Measurements from ENCODE around the gene CCZ1B. TPM values are rescaled to one million over a fixed set of nuclear protein-coding genes. Genes with fewer than 3 reads are reported as not detected.
A peak's percentile ranks its signal among the peaks of the same experiment; 100 is the strongest.
"Not testable (repeated sequence)": the region's sequence is repeated elsewhere in the genome, so short reads cannot be mapped to it uniquely, and the experiment has no call there.

The CCZ1B gene
- total RNA-seq, 1 experiment from 2014 or later, result 77.0 TPM

DNA sequence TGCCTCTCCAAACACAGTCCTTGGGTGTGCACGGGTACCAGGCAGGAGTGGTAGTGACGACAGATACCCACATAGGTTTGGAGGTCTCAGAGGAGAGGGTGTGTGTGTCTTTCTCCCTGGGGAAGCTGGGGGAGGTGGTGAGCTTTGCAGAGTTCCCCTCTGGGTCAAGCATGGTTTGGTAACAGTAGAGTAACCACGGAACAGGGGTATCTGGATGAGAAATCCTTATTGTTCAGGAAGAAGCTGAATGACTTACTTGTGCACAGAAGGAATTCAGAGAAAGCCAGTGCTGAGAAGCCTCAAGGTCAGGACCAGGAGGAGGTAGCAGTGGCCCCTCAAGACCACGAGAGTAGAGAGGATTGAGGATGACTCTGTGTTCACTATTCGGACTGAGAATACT, 3.5 kb upstream of the CCZ1B start:
- not testable (repeated sequence) for H4K5ac ChIP-seq (ENCODE audit: insufficient read length, low read depth, low read length); H3K18ac ChIP-seq (ENCODE audit: insufficient read length, low read depth, low read length); H4K20me1 ChIP-seq (ENCODE audit: control insufficient read depth, insufficient read depth, insufficient read length); H3K79me2 ChIP-seq (ENCODE audit: insufficient read depth, low read length); H3K4me1 Mint-ChIP-seq; H2BK15ac ChIP-seq (ENCODE audit: low read depth, low read length); H3K4ac ChIP-seq (ENCODE audit: low read depth, low read length); H3K79me1 ChIP-seq (ENCODE audit: insufficient read depth, low read depth, low read length, poor library complexity, severe bottlenecking); H3K9me3 Mint-ChIP-seq; H2AFZ ChIP-seq (ENCODE audit: low read length); H3K14ac ChIP-seq (ENCODE audit: insufficient read depth, low read length); H3K36me3 Mint-ChIP-seq (ENCODE audit: insufficient read depth in 1 of 3, low read depth in 3 of 3); H3K9ac ChIP-seq (ENCODE audit: extremely low read depth, insufficient read length, low read length); H3K27me3 ChIP-seq (ENCODE audit: insufficient read depth, low read length); H3T11ph ChIP-seq (ENCODE audit: low read length); H2BK12ac ChIP-seq (ENCODE audit: insufficient read length, low read depth, low read length); DNase-seq; H3K56ac ChIP-seq (ENCODE audit: insufficient read length, low read depth, low read length); H2BK5ac ChIP-seq (ENCODE audit: insufficient read length, low read length); H4K91ac ChIP-seq (ENCODE audit: insufficient read length, low read depth, low read length); H3K4me2 ChIP-seq (ENCODE audit: insufficient read depth, insufficient read length, low read length); H3K4me1 ChIP-seq (ENCODE audit: insufficient read depth, low read length); H3K4me3 Mint-ChIP-seq; H3K27ac ChIP-seq (ENCODE audit: insufficient read length, low read depth, low read length); H2BK20ac ChIP-seq (ENCODE audit: low read depth, low read length, poor library complexity, severe bottlenecking); H3K9me3 ChIP-seq (ENCODE audit: control insufficient read depth, low read depth, low read length); H3K23me2 ChIP-seq (ENCODE audit: insufficient read length, low read depth, low read length, poor library complexity, severe bottlenecking); H4K8ac ChIP-seq (replicated peaks; ENCODE audit: insufficient read length, low read depth, low read length); H3K27ac Mint-ChIP-seq; H3K23ac ChIP-seq (ENCODE audit: insufficient read length, low read depth, low read length); H2BK120ac ChIP-seq (ENCODE audit: low read depth, low read length, poor library complexity, severe bottlenecking); H2AK5ac ChIP-seq (ENCODE audit: insufficient read length, low read length)
- WGBS (ENCODE audit: extremely low coverage, insufficient read length, low lambda C conversion rate), result no CpG with 5 or more reads among the region's 5 CpGs
- H3K27me3 Mint-ChIP-seq (ENCODE audit: low read depth), result peaks cover 22% of the 10 kb centered on the region

GRCh38 chr7:6827180-6827579, 1.1 kb upstream of the CCZ1B start:
- H3K79me1 ChIP-seq (ENCODE audit: insufficient read depth, low read depth, low read length, poor library complexity, severe bottlenecking); H3K36me3 Mint-ChIP-seq (ENCODE audit: insufficient read depth in 1 of 3, low read depth in 3 of 3); H3K9me3 Mint-ChIP-seq; H3K23ac ChIP-seq (ENCODE audit: insufficient read length, low read depth, low read length); H3K18ac ChIP-seq (ENCODE audit: insufficient read length, low read depth, low read length); H2AFZ ChIP-seq (ENCODE audit: low read length); H2AK5ac ChIP-seq (ENCODE audit: insufficient read length, low read length); H3K4me1 ChIP-seq (ENCODE audit: insufficient read depth, low read length); H3K9me3 ChIP-seq (ENCODE audit: control insufficient read depth, low read depth, low read length); H2BK12ac ChIP-seq (ENCODE audit: insufficient read length, low read depth, low read length); H4K20me1 ChIP-seq (ENCODE audit: control insufficient read depth, insufficient read depth, insufficient read length); H3K27ac ChIP-seq (ENCODE audit: insufficient read length, low read depth, low read length); H3K4me1 Mint-ChIP-seq; H4K8ac ChIP-seq (replicated peaks; ENCODE audit: insufficient read length, low read depth, low read length); H4K5ac ChIP-seq (ENCODE audit: insufficient read length, low read depth, low read length); H3K4ac ChIP-seq (ENCODE audit: low read depth, low read length); H2BK15ac ChIP-seq (ENCODE audit: low read depth, low read length); H3K27me3 ChIP-seq (ENCODE audit: insufficient read depth, low read length); H4K91ac ChIP-seq (ENCODE audit: insufficient read length, low read depth, low read length); H3K23me2 ChIP-seq (ENCODE audit: insufficient read length, low read depth, low read length, poor library complexity, severe bottlenecking); H3K14ac ChIP-seq (ENCODE audit: insufficient read depth, low read length); H2BK20ac ChIP-seq (ENCODE audit: low read depth, low read length, poor library complexity, severe bottlenecking); H3K4me2 ChIP-seq (ENCODE audit: insufficient read depth, insufficient read length, low read length); H3K56ac ChIP-seq (ENCODE audit: insufficient read length, low read depth, low read length); H3T11ph ChIP-seq (ENCODE audit: low read length); H3K79me2 ChIP-seq (ENCODE audit: insufficient read depth, low read length); H3K9ac ChIP-seq (ENCODE audit: extremely low read depth, insufficient read length, low read length); H2BK5ac ChIP-seq (ENCODE audit: insufficient read length, low read length); H2BK120ac ChIP-seq (ENCODE audit: low read depth, low read length, poor library complexity, severe bottlenecking): not testable (repeated sequence)
- DNase-seq, result peak; percentile 81
- peaks cover 19% of the 10 kb centered on the region for H3K27me3 Mint-ChIP-seq (ENCODE audit: low read depth)
- peak overlapping the region; percentile 63 to 92 (median 71); a peak in 6 of 7 replicates for H3K27ac Mint-ChIP-seq
- no CpG with 5 or more reads among the region's 12 CpGs for WGBS (ENCODE audit: extremely low coverage, insufficient read length, low lambda C conversion rate)
- peak overlapping the region; percentile 52 to 74 for H3K4me3 Mint-ChIP-seq

Measured in H9 (cell line).